Activated naive CD8-positive, alpha-beta T cell (primary cell): Measurements from ENCODE around the gene NPLOC4.

Experiments
- H3K27ac Mint-ChIP-seq: one replicate; pipeline ENCODE4 v1.8.0; 2021; ENCODE audit warnings: mixed read lengths
- H3K27me3 Mint-ChIP-seq: one replicate; pipeline ENCODE4 v1.8.0; 2021; ENCODE audit warnings: mixed read lengths
- H3K36me3 Mint-ChIP-seq: one replicate; pipeline ENCODE4 v1.8.0; 2021; ENCODE audit warnings: mixed read lengths
- H3K4me1 Mint-ChIP-seq: one replicate; pipeline ENCODE4 v1.8.0; 2021; ENCODE audit warnings: low read depth, mixed read lengths
- H3K4me3 Mint-ChIP-seq: one replicate; pipeline ENCODE4 v1.8.0; 2021; ENCODE audit warnings: mild to moderate bottlenecking, mixed read lengths
- H3K9me3 Mint-ChIP-seq: one replicate; pipeline ENCODE4 v1.8.0; 2021; ENCODE audit warnings: low read depth, mixed read lengths

NPLOC4 gene

GRCh38 chr17:81650951-81651350 lies 14.0 kb upstream of the NPLOC4 start:
- no peak overlapping the region for H3K4me3 Mint-ChIP-seq
- no peaks in the 10 kb centered on the region for H3K9me3 Mint-ChIP-seq
- H3K36me3 Mint-ChIP-seq = no peaks in the 10 kb centered on the region
- H3K4me1 Mint-ChIP-seq = peaks cover 7% of the 10 kb centered on the region
- no peak overlapping the region for H3K27ac Mint-ChIP-seq
- peaks cover 11% of the 10 kb centered on the region for H3K27me3 Mint-ChIP-seq

- Mint-ChIP-seq H3K36me3 (no peaks in the 10 kb centered on the region), H3K27me3 (peaks cover 11% of the 10 kb centered on the region), H3K27ac (no peak overlapping the region), H3K4me3 (no peak overlapping the region), H3K4me1 (peaks cover 7% of the 10 kb centered on the region), H3K9me3 (no peaks in the 10 kb centered on the region)
Measured at GRCh38 chr17:81648707-81649085, 11.8 kb upstream of the NPLOC4 start.

GRCh38 chr17:81648013-81648706 lies 11.2 kb upstream of the NPLOC4 start:
- Mint-ChIP-seq H3K27me3 (peaks cover 11% of the 10 kb centered on the region), H3K9me3 (no peaks in the 10 kb centered on the region), H3K36me3 (no peaks in the 10 kb centered on the region), H3K27ac (no peak overlapping the region), H3K4me1 (peaks cover 3% of the 10 kb centered on the region), H3K4me3 (no peak overlapping the region)

- no peak overlapping the region for H3K4me3 Mint-ChIP-seq
- no peaks in the 10 kb centered on the region for H3K9me3 Mint-ChIP-seq
- H3K4me1 Mint-ChIP-seq = peaks cover 3% of the 10 kb centered on the region
- H3K27me3 Mint-ChIP-seq = peaks cover 11% of the 10 kb centered on the region
- H3K36me3 Mint-ChIP-seq = no peaks in the 10 kb centered on the region
- H3K27ac Mint-ChIP-seq = no peak overlapping the region
Measured at GRCh38 chr17:81647640-81648012, 10.7 kb upstream of the NPLOC4 start.

GRCh38 chr17:81646869-81647600 lies 10.1 kb upstream of the NPLOC4 start:
- peaks cover 11% of the 10 kb centered on the region for H3K27me3 Mint-ChIP-seq
- H3K4me3 Mint-ChIP-seq = no peak overlapping the region
- no peaks in the 10 kb centered on the region for H3K36me3 Mint-ChIP-seq

GRCh38 chr17:81644976-81645952 lies 8.4 kb upstream of the NPLOC4 start:
- Mint-ChIP-seq H3K4me1 (no peaks in the 10 kb centered on the region), H3K27ac (no peak overlapping the region), H3K36me3 (no peaks in the 10 kb centered on the region), H3K27me3 (peaks cover 8% of the 10 kb centered on the region), H3K9me3 (no peaks in the 10 kb centered on the region), H3K4me3 (no peak overlapping the region)

More at GRCh38 chr17:81646869-81647600, 10.1 kb upstream of the NPLOC4 start:
- Mint-ChIP-seq H3K4me1 (peaks cover 3% of the 10 kb centered on the region), H3K27ac (no peak overlapping the region), H3K9me3 (no peaks in the 10 kb centered on the region)

GRCh38 chr17:81644496-81644895 lies 7.6 kb upstream of the NPLOC4 start:
- H3K27me3 Mint-ChIP-seq = peaks cover 8% of the 10 kb centered on the region
- no peaks in the 10 kb centered on the region for H3K4me1 Mint-ChIP-seq
- H3K27ac Mint-ChIP-seq = no peak overlapping the region
- H3K4me3 Mint-ChIP-seq = no peak overlapping the region
- H3K9me3 Mint-ChIP-seq = no peaks in the 10 kb centered on the region
- H3K36me3 Mint-ChIP-seq = no peaks in the 10 kb centered on the region

GRCh38 chr17:81641825-81642489 lies 5.0 kb upstream of the NPLOC4 start:
- no peak overlapping the region for H3K4me3 Mint-ChIP-seq
- no peak overlapping the region for H3K27ac Mint-ChIP-seq
- H3K36me3 Mint-ChIP-seq = no peaks in the 10 kb centered on the region
- peaks cover 2% of the 10 kb centered on the region for H3K4me1 Mint-ChIP-seq
- no peaks in the 10 kb centered on the region for H3K9me3 Mint-ChIP-seq
- H3K27me3 Mint-ChIP-seq = no peaks in the 10 kb centered on the region

- Mint-ChIP-seq H3K27ac (no peak overlapping the region), H3K4me1 (peaks cover 14% of the 10 kb centered on the region), H3K4me3 (no peak overlapping the region), H3K36me3 (no peaks in the 10 kb centered on the region), H3K27me3 (no peaks in the 10 kb centered on the region), H3K9me3 (no peaks in the 10 kb centered on the region)
Measured at GRCh38 chr17:81640011-81640410, 3.1 kb upstream of the NPLOC4 start.

GRCh38 chr17:81638683-81639082 lies 1.8 kb upstream of the NPLOC4 start:
- H3K4me1 Mint-ChIP-seq = peaks cover 19% of the 10 kb centered on the region
- H3K4me3 Mint-ChIP-seq = peak overlapping the region; percentile 13
- no peaks in the 10 kb centered on the region for H3K36me3 Mint-ChIP-seq
- H3K27ac Mint-ChIP-seq = no peak overlapping the region
- H3K9me3 Mint-ChIP-seq = no peaks in the 10 kb centered on the region
- no peaks in the 10 kb centered on the region for H3K27me3 Mint-ChIP-seq

GRCh38 chr17:81635973-81636504 lies 873 bp downstream of the NPLOC4 start:
- peaks cover 25% of the 10 kb centered on the region for H3K4me1 Mint-ChIP-seq
- peaks cover 2% of the 10 kb centered on the region for H3K36me3 Mint-ChIP-seq
- peak overlapping the region; percentile 94 for H3K27ac Mint-ChIP-seq
- H3K27me3 Mint-ChIP-seq = no peaks in the 10 kb centered on the region
- no peaks in the 10 kb centered on the region for H3K9me3 Mint-ChIP-seq
- peak overlapping the region; percentile 98 for H3K4me3 Mint-ChIP-seq

GRCh38 chr17:81635431-81635830 lies 1.5 kb downstream of the NPLOC4 start:
- Mint-ChIP-seq H3K27me3 (no peaks in the 10 kb centered on the region), H3K27ac (peak overlapping the region; percentile 58), H3K9me3 (no peaks in the 10 kb centered on the region), H3K4me3 (peak overlapping the region; percentile 98), H3K36me3 (peaks cover 2% of the 10 kb centered on the region), H3K4me1 (peaks cover 25% of the 10 kb centered on the region)

- H3K4me1 Mint-ChIP-seq = peaks cover 24% of the 10 kb centered on the region
- H3K36me3 Mint-ChIP-seq = peaks cover 6% of the 10 kb centered on the region
- no peaks in the 10 kb centered on the region for H3K9me3 Mint-ChIP-seq
Measured at GRCh38 chr17:81631482-81631881, 5.4 kb downstream of the NPLOC4 start.

GRCh38 chr17:81630274-81630673 lies 6.6 kb downstream of the NPLOC4 start:
- Mint-ChIP-seq H3K9me3 (peaks cover 2% of the 10 kb centered on the region), H3K27me3 (no peaks in the 10 kb centered on the region), H3K4me3 (no peak overlapping the region), H3K36me3 (peaks cover 12% of the 10 kb centered on the region), H3K27ac (no peak overlapping the region), H3K4me1 (peaks cover 20% of the 10 kb centered on the region)

More at GRCh38 chr17:81631482-81631881, 5.4 kb downstream of the NPLOC4 start:
- Mint-ChIP-seq H3K4me3 (no peak overlapping the region), H3K27me3 (no peaks in the 10 kb centered on the region), H3K27ac (no peak overlapping the region)
